A204.1 (cell line): ENCODE measurements around the gene FEM1C.

Experiments
- FAIRE-seq: peaks from 2 replicates; lab custom pipeline; 2012; peaks lifted over from hg19 to GRCh38; lab: Jason Lieb, UNC

Gene FEM1C

GRCh38 chr5:115556276-115556675, 11.7 kb upstream of the FEM1C start:
- no peak for FAIRE-seq

- no peak for FAIRE-seq
These were observed 10.6 kb upstream of the FEM1C start for GRCh38 chr5:115555084-115555633.

GRCh38 chr5:115553082-115553481, 8.5 kb upstream of the FEM1C start:
- no peak for FAIRE-seq

GRCh38 chr5:115551415-115551814, 6.8 kb upstream of the FEM1C start:
- FAIRE-seq: no peak

GRCh38 chr5:115549154-115549553, 4.6 kb upstream of the FEM1C start:
- no peak for FAIRE-seq

GRCh38 chr5:115548683-115549082, 4.1 kb upstream of the FEM1C start:
- peak; percentile 47 for FAIRE-seq

GRCh38 chr5:115545351-115545882, 842 bp upstream of the FEM1C start:
- no peak for FAIRE-seq

- no peak for FAIRE-seq
These were observed 536 bp downstream of the FEM1C start for GRCh38 chr5:115544043-115544435.

- no peak for FAIRE-seq
These were observed 1.1 kb downstream of the FEM1C start for GRCh38 chr5:115543365-115544042.

GRCh38 chr5:115542651-115543364, 1.8 kb downstream of the FEM1C start:
- FAIRE-seq: no peak

GRCh38 chr5:115542086-115542485, 2.5 kb downstream of the FEM1C start:
- FAIRE-seq: no peak

GRCh38 chr5:115541611-115542010, 3.0 kb downstream of the FEM1C start:
- FAIRE-seq: no peak

GRCh38 chr5:115535479-115536035, 9.0 kb downstream of the FEM1C start:
- FAIRE-seq: no peak

GRCh38 chr5:115532517-115532916, 12.1 kb downstream of the FEM1C start:
- FAIRE-seq: no peak

GRCh38 chr5:115531787-115532367, 12.7 kb downstream of the FEM1C start:
- no peak for FAIRE-seq

GRCh38 chr5:115531380-115531779, 13.2 kb downstream of the FEM1C start:
- no peak for FAIRE-seq

GRCh38 chr5:115530426-115530825, 14.1 kb downstream of the FEM1C start:
- no peak for FAIRE-seq

GRCh38 chr5:115526604-115527003, 18.0 kb downstream of the FEM1C start:
- FAIRE-seq: no peak

GRCh38 chr5:115524199-115524847, 20.3 kb downstream of the FEM1C start:
- FAIRE-seq: no peak

- FAIRE-seq: no peak
These were observed 21.7 kb downstream of the FEM1C start for GRCh38 chr5:115522832-115523403.

GRCh38 chr5:115520191-115520590, 24.4 kb downstream of the FEM1C start:
- no peak for FAIRE-seq

- no peak for FAIRE-seq
These were observed 28.2 kb downstream of the FEM1C start for GRCh38 chr5:115516372-115516771.
